Activated B cell treated with CpG ODN at 0.5 μM for 24 hours (primary cell): ENCODE measurements around the gene SPATA24. TPM values are rescaled to one million over a fixed set of nuclear protein-coding genes. Genes with fewer than 3 reads are reported as not detected.

Source experiments
- ATAC-seq: fragments of 200-7000 bp; cut with Tn5 transposase; one replicate; pipeline ENCODE4 v1.10.0; 2021; ENCODE audit warnings: low read depth, mild to moderate bottlenecking, moderate library complexity
- CTCF ChIA-PET: fragments of 350-600 bp; sonication (Branson Sonifier 250); formaldehyde crosslinking; loops from one replicate; lab custom pipeline; 2021; ENCODE audit warnings: antibody characterized with exemption; lab: Charles Lee
- POLR2A ChIA-PET: fragments of 350-600 bp; sonication (Branson Sonifier 250); formaldehyde crosslinking; loops from one replicate; lab custom pipeline; 2021; ENCODE audit warnings: antibody characterized with exemption; lab: Charles Lee
- DNase-seq: peaks from one replicate; pipeline ENCODE4 v3.0.0; 2022
- H3K27ac Mint-ChIP-seq: one replicate; pipeline ENCODE4 v1.8.0; 2020; ENCODE audit warnings: mixed read lengths
- H3K27me3 Mint-ChIP-seq: one replicate; pipeline ENCODE4 v1.8.0; 2021; ENCODE audit warnings: mixed read lengths
- H3K36me3 Mint-ChIP-seq: one replicate; pipeline ENCODE4 v1.8.0; 2021; ENCODE audit warnings: low read depth, mixed read lengths
- H3K4me1 Mint-ChIP-seq: one replicate; pipeline ENCODE4 v1.8.0; 2021; ENCODE audit warnings: mixed read lengths
- H3K4me3 Mint-ChIP-seq: one replicate; pipeline ENCODE4 v1.8.0; 2020; ENCODE audit warnings: mild to moderate bottlenecking, mixed read lengths
- H3K9me3 Mint-ChIP-seq: one replicate; pipeline ENCODE4 v1.8.0; 2020; ENCODE audit warnings: mixed read lengths
- intact Hi-C: fragments of 100-400 bp; cut with micrococcal nuclease; formaldehyde crosslinking; loops from one replicate; pipeline ENCODE4 v1.15.1; 2024
- total RNA-seq: library from RNA; stranded (reverse); gene quantifications from 2 replicates; pipeline ENCODE4 v1.2.3, GENCODE V29; 2022
- TF ChIP-seq, protein P1 (sequence below): fragments of 200-600 bp; IDR thresholded peaks from one replicate; pipeline ENCODE4 v1.8.0; 2022; ENCODE audit warnings: antibody characterized with exemption, mild to moderate bottlenecking

SPATA24 gene
- total RNA-seq, 1 donor from 2014 or later, result 6.4 TPM

DNA sequence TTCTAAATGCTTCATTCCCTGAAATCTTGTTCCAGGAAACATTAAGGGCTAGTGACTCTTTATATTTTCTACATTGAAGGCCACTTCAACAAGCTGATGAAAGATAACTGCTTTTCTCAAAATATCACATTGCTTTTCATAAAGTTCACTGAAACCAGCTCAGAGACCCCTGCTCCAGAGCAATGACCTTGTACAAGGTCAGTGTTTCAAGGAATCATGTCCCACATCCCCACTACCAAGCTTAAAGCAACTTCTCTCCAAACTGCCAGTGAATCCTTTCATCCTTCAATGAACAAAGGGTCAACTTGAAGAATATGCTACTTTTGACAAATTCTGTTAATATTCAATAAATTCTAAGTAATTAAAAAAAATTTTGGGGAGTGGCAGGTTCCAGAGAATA is 12.0 kb upstream of the SPATA24 start:
- ATAC-seq, result no peak

DNA sequence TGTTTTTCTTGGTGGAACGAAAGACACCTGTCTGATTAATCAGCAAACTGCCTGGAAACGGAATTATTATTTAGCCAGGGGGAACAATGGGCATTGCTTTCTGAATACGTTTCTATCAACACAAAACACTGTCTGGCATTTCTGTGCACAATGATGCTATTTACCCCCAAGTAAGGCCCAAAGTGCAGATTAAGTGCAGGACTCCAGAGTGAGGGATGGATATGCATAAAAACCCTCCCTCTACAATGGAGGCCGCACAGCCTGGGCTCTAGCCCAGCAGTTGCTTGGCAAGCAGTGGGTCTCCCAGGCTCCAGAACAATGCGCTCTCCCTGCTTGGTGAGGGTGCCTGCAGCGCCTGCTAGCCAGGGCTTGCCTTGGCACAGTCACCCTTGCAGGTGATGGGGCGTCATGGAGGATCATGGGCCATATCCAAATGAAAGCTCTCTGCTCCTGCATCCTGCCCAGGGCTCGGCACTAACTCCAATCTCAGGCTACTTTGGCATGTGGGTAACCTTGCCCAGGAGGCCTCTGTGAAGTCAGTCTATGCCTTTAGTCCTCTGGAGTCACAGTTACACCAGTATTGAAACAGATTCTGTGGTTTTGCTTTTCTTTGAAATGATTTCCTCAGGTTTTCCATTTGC is 11.5 kb upstream of the SPATA24 start:
- POLR2A ChIA-PET, result interaction anchor here (0.6 kb wide), 1 partner anchor 353 kb away, joined by 5 read pairs; no protein-coding TSS in a partner anchor
- TF ChIP-seq, protein P1, sequence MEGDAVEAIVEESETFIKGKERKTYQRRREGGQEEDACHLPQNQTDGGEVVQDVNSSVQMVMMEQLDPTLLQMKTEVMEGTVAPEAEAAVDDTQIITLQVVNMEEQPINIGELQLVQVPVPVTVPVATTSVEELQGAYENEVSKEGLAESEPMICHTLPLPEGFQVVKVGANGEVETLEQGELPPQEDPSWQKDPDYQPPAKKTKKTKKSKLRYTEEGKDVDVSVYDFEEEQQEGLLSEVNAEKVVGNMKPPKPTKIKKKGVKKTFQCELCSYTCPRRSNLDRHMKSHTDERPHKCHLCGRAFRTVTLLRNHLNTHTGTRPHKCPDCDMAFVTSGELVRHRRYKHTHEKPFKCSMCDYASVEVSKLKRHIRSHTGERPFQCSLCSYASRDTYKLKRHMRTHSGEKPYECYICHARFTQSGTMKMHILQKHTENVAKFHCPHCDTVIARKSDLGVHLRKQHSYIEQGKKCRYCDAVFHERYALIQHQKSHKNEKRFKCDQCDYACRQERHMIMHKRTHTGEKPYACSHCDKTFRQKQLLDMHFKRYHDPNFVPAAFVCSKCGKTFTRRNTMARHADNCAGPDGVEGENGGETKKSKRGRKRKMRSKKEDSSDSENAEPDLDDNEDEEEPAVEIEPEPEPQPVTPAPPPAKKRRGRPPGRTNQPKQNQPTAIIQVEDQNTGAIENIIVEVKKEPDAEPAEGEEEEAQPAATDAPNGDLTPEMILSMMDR, result no peak
- no peaks in the 10 kb centered on the region for H3K9me3 Mint-ChIP-seq
- H3K27me3 Mint-ChIP-seq, result no peaks in the 10 kb centered on the region
- H3K4me1 Mint-ChIP-seq, result no peaks in the 10 kb centered on the region
- intact Hi-C loops, result no loop called here
- no peak for ATAC-seq
- CTCF ChIA-PET, result no interaction called here
- DNase-seq, result no peak
- H3K4me3 Mint-ChIP-seq, result no peak overlapping the region
- peaks cover 20% of the 10 kb centered on the region for H3K36me3 Mint-ChIP-seq
- H3K27ac Mint-ChIP-seq, result no peak overlapping the region

More for the DNA sequence above, 12.0 kb upstream of the SPATA24 start:
- no peaks in the 10 kb centered on the region for H3K4me1 Mint-ChIP-seq
- no peaks in the 10 kb centered on the region for H3K27me3 Mint-ChIP-seq
- no peak overlapping the region for H3K27ac Mint-ChIP-seq
- CTCF ChIA-PET, result interaction anchor here (0.7 kb wide), 1 partner anchor 8 kb away, joined by 3 read pairs; no protein-coding TSS in a partner anchor
- no peak overlapping the region for H3K4me3 Mint-ChIP-seq
- H3K9me3 Mint-ChIP-seq, result no peaks in the 10 kb centered on the region
- POLR2A ChIA-PET, result interaction anchor here (0.6 kb wide), 1 partner anchor 353 kb away, joined by 5 read pairs; no protein-coding TSS in a partner anchor
- H3K36me3 Mint-ChIP-seq, result peaks cover 22% of the 10 kb centered on the region
- intact Hi-C loops, result no loop called here
- TF ChIP-seq, protein P1, result no peak
- no peak for DNase-seq

DNA sequence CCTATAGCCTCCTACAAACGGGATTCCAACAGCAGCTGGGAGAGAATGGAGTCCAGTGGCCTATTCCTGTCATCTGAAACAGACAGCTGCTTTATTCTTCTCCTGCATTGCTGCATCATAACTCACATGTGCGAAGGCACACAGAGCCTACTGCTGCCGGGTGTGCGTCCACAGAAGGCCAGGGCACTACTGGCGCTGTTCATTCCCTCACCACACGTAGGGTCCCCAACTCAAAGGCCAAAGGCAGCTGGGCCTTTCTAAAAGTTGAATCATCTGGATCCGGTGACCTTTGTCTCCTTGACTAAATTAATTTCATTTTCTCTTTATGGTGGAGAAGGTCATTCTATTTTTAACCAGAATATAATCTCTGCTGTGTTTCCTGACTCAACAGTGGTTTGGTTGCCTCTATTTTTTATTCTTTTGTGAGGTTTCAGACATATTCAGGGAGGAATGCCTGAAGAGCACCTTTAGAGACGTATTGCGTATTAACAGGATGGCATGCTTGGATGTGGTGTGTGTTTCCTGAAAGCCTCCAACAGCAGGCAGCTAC is 10.8 kb upstream of the SPATA24 start:
- TF ChIP-seq, protein P1, result no peak
- H3K4me1 Mint-ChIP-seq, result no peaks in the 10 kb centered on the region
- H3K36me3 Mint-ChIP-seq, result peaks cover 14% of the 10 kb centered on the region
- ATAC-seq (no peak), DNase-seq (no peak)
- intact Hi-C loops, result no loop called here
- H3K27ac Mint-ChIP-seq, result no peak overlapping the region
- no peaks in the 10 kb centered on the region for H3K27me3 Mint-ChIP-seq
- POLR2A ChIA-PET, result no interaction called here
- no peaks in the 10 kb centered on the region for H3K9me3 Mint-ChIP-seq
- H3K4me3 Mint-ChIP-seq, result no peak overlapping the region
- CTCF ChIA-PET, result interaction anchor here (1.1 kb wide), 1 partner anchor 21 kb away, joined by 3 read pairs; no protein-coding TSS in a partner anchor

DNA sequence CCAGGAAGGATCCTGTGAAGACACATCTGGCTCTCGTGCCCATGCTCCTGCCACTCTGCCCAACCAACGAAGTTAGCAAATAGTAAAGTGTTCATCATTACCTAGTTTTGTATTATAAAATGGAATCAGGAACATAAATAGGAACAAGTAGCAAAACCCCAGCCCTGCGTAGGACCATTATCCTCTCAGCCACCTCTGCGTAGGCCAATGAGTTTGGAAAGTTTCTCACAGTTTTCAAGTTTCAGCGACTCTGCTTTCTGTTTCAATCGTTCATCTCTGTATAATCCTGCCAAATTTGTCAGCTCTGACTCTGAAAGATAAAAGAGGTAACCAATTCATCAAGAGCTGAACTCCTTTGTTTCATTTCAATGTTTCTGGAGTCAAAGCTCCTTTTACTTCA is 10.1 kb upstream of the SPATA24 start:
- TF ChIP-seq, protein P1, result no peak

DNA sequence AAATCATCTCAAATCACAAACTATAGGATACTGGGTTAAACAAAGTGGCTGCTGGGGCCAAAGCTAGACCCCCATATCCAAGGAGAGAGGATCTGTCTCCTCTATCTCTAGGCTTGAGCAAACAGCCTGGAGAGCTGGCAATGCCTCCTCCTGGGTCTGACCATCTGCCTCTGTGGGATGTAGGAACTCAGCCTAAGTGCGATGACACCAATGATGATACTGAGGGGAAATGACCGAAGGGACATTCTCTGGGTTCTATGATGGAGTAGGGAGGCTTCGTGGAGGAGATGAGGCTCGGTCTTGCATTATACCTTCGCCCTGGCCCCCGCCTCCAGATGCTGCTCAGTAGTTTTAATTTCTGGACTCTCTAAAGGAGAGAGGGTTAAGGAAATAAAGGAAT is 9.3 kb upstream of the SPATA24 start:
- peaks cover 9% of the 10 kb centered on the region for H3K36me3 Mint-ChIP-seq
- H3K27ac Mint-ChIP-seq, result no peak overlapping the region
- intact Hi-C loops, result no loop called here
- H3K9me3 Mint-ChIP-seq, result no peaks in the 10 kb centered on the region
- ChIA-PET POLR2A (interaction anchor here (0.6 kb wide), 1 partner anchor 37 kb away, joined by 7 read pairs; no protein-coding TSS in a partner anchor), CTCF (no interaction called here)
- TF ChIP-seq, protein P1, result no peak
- H3K4me1 Mint-ChIP-seq, result peaks cover 5% of the 10 kb centered on the region
- no peak overlapping the region for H3K4me3 Mint-ChIP-seq
- DNase-seq (no peak), ATAC-seq (no peak)
- H3K27me3 Mint-ChIP-seq, result no peaks in the 10 kb centered on the region

More for the DNA sequence above, 10.1 kb upstream of the SPATA24 start:
- no peak for ATAC-seq
- no peak for DNase-seq
- H3K36me3 Mint-ChIP-seq, result peaks cover 11% of the 10 kb centered on the region
- no peaks in the 10 kb centered on the region for H3K4me1 Mint-ChIP-seq
- CTCF ChIA-PET, result interaction anchor here (1.1 kb wide), 1 partner anchor 20 kb away, joined by 3 read pairs; no protein-coding TSS in a partner anchor
- no peaks in the 10 kb centered on the region for H3K9me3 Mint-ChIP-seq
- no peak overlapping the region for H3K27ac Mint-ChIP-seq
- no peaks in the 10 kb centered on the region for H3K27me3 Mint-ChIP-seq
- intact Hi-C loops, result no loop called here
- POLR2A ChIA-PET, result no interaction called here
- H3K4me3 Mint-ChIP-seq, result no peak overlapping the region
